Hindlimb muscle (tissue), 1 donor: ENCODE measurements around the gene ITPKB. TPM values are rescaled to one million over a fixed set of nuclear protein-coding genes. Genes with fewer than 3 reads are reported as not detected.

Experiments used
- DNase-seq: peaks from one replicate; pipeline ENCODE4 v3.0.0-alpha.2; 2013
- polyA plus RNA-seq: library from polyadenylated mRNA; unstranded; fragments of 120-200 nt; gene quantifications from one replicate; pipeline ENCODE4 v1.2.1, GENCODE V29; 2013; ENCODE audit not compliant: insufficient read length

The ITPKB gene
- polyA plus RNA-seq, 1 donor, result 25.1 TPM

- no peak for DNase-seq
Observed at GRCh38 chr1:226682871-226683814, 55.9 kb downstream of the ITPKB start.

GRCh38 chr1:226681652-226682493, 57.2 kb downstream of the ITPKB start:
- DNase-seq, result no peak

- no peak for DNase-seq
Observed at GRCh38 chr1:226680653-226681052, 58.4 kb downstream of the ITPKB start.

GRCh38 chr1:226679853-226680516, 59.1 kb downstream of the ITPKB start:
- peak; percentile 92 for DNase-seq

GRCh38 chr1:226679262-226679661, 59.8 kb downstream of the ITPKB start:
- no peak for DNase-seq

GRCh38 chr1:226678701-226679100, 60.4 kb downstream of the ITPKB start:
- DNase-seq, result no peak

GRCh38 chr1:226678251-226678650, 60.8 kb downstream of the ITPKB start:
- DNase-seq, result no peak

- DNase-seq, result no peak
Observed at GRCh38 chr1:226677027-226678020, 61.8 kb downstream of the ITPKB start.

GRCh38 chr1:226676381-226676780, 62.7 kb downstream of the ITPKB start:
- no peak for DNase-seq

- no peak for DNase-seq
Observed at GRCh38 chr1:226675715-226676357, 63.2 kb downstream of the ITPKB start.

- no peak for DNase-seq
Observed at GRCh38 chr1:226674892-226675714, 64.0 kb downstream of the ITPKB start.

- no peak for DNase-seq
Observed at GRCh38 chr1:226672339-226672762, 66.7 kb downstream of the ITPKB start.

- DNase-seq, result no peak
Observed at GRCh38 chr1:226671277-226671676, 67.8 kb downstream of the ITPKB start.

- DNase-seq, result no peak
Observed at GRCh38 chr1:226670073-226670472, 69.0 kb downstream of the ITPKB start.

- no peak for DNase-seq
Observed at GRCh38 chr1:226668173-226668560, 70.9 kb downstream of the ITPKB start.

GRCh38 chr1:226666692-226667091, 72.4 kb downstream of the ITPKB start:
- no peak for DNase-seq

GRCh38 chr1:226666164-226666506, 72.9 kb downstream of the ITPKB start:
- no peak for DNase-seq

- DNase-seq, result no peak
Observed at GRCh38 chr1:226665505-226666163, 73.4 kb downstream of the ITPKB start.

- DNase-seq, result peak; percentile 94
Observed at GRCh38 chr1:226664413-226665101, 74.5 kb downstream of the ITPKB start.
